ENCODE measurements around the gene SHISA9. TPM values are rescaled to one million over a fixed set of nuclear protein-coding genes. Genes with fewer than 3 reads are reported as not detected.

The SHISA9 gene
- total RNA-seq, 1 donor from 2014 or later: 2.5 TPM

DNA sequence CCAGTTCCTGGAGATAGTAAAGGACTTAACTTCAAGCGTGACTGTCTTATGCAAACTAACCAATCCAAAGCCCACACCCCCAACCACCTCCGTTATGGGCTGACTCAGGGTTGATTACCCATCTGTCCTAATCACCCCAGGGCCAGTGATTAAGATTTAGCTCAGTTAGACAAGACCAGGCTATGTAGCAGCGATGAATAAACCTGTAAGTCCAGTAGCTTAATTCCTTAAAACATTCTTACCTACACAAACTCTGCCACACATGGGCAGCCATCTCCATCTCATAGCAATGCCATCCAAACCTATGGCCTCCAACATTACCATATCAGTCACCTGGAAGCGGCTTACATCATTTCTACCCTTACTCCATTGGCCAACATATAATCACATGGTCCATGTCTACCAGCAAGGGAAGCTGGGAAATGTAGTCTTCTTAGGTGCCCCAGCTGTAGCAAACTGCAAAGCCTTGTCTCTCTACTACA, 266.7 kb downstream of the SHISA9 start:
- H3K4me2 ChIP-seq: no peak overlapping the region
- no peak overlapping the region for H2AFZ ChIP-seq (replicated peaks)
- no peaks in the 10 kb centered on the region for H4K20me1 ChIP-seq (ENCODE audit: low read depth)
- H3K27ac ChIP-seq: no peak overlapping the region
- peak; percentile 55 for DNase-seq (ENCODE audit: low spot score)
- H3K27me3 Mint-ChIP-seq (ENCODE audit: insufficient read depth, low read depth): peaks cover 5% of the 10 kb centered on the region
- H3K9ac ChIP-seq: no peak overlapping the region
- peaks cover 36% of the 10 kb centered on the region for H3K4me1 Mint-ChIP-seq
- H3K27me3 ChIP-seq: no peaks in the 10 kb centered on the region
- no peak overlapping the region for H3K27ac Mint-ChIP-seq
- H3K4me1 ChIP-seq: peaks cover 11% of the 10 kb centered on the region
- H3F3A ChIP-seq (ENCODE audit: low read depth): no peaks in the 10 kb centered on the region
- no peaks in the 10 kb centered on the region for H3K79me2 ChIP-seq (ENCODE audit: low read depth)
- H3K36me3 Mint-ChIP-seq: peaks cover 2% of the 10 kb centered on the region
- TF ChIP-seq, protein P1, sequence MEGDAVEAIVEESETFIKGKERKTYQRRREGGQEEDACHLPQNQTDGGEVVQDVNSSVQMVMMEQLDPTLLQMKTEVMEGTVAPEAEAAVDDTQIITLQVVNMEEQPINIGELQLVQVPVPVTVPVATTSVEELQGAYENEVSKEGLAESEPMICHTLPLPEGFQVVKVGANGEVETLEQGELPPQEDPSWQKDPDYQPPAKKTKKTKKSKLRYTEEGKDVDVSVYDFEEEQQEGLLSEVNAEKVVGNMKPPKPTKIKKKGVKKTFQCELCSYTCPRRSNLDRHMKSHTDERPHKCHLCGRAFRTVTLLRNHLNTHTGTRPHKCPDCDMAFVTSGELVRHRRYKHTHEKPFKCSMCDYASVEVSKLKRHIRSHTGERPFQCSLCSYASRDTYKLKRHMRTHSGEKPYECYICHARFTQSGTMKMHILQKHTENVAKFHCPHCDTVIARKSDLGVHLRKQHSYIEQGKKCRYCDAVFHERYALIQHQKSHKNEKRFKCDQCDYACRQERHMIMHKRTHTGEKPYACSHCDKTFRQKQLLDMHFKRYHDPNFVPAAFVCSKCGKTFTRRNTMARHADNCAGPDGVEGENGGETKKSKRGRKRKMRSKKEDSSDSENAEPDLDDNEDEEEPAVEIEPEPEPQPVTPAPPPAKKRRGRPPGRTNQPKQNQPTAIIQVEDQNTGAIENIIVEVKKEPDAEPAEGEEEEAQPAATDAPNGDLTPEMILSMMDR (IDR thresholded peaks at IDR 0.05): no peak
- TF ChIP-seq EZH2 (IDR thresholded peaks at IDR 0.05): no peak
- no peak for TF ChIP-seq EZH2phosphoT487 (IDR thresholded peaks at IDR 0.05)
- no peaks in the 10 kb centered on the region for H3K9me3 ChIP-seq (ENCODE audit: low read depth)
- H3K9me3 Mint-ChIP-seq: peaks cover 19% of the 10 kb centered on the region
- H3K36me3 ChIP-seq: no peaks in the 10 kb centered on the region
- H3K4me3 ChIP-seq: no peak overlapping the region
- peak overlapping the region; percentile 19 for H3K4me3 Mint-ChIP-seq

DNA sequence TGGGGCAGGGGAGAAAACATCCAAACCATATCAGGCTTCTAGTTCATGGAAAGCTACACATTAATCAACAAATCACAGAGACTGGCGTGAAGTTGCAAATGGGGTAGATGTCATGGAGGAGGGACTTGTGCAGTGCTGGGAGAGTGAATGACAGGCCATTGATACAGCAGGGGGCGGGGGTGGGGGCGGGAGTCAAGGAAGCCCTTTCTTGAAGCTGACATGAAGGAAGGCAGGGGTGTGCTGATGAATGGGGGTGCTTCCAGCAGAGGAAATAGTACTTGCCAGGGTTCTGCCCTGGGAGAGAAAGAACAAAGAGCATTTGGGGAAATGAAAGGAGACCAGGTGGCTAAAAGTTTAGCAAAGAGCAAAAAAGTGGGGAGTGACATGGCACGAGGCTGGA, 269.9 kb downstream of the SHISA9 start:
- no peaks in the 10 kb centered on the region for H3F3A ChIP-seq (ENCODE audit: low read depth)
- H3K9me3 Mint-ChIP-seq: peaks cover 5% of the 10 kb centered on the region
- H3K9ac ChIP-seq: no peak overlapping the region
- no peak overlapping the region for H3K4me3 ChIP-seq
- peak overlapping the region; percentile 50 for H2AFZ ChIP-seq (replicated peaks)
- H3K4me1 ChIP-seq: peaks cover 11% of the 10 kb centered on the region
- peak overlapping the region; percentile 27 for H3K4me2 ChIP-seq
- no peaks in the 10 kb centered on the region for H3K36me3 ChIP-seq
- H3K4me3 Mint-ChIP-seq: no peak overlapping the region
- peaks cover 7% of the 10 kb centered on the region for H3K27me3 Mint-ChIP-seq (ENCODE audit: insufficient read depth, low read depth)
- no peaks in the 10 kb centered on the region for H3K9me3 ChIP-seq (ENCODE audit: low read depth)
- TF ChIP-seq, protein P1 (IDR thresholded peaks at IDR 0.05): no peak
- TF ChIP-seq EZH2 (IDR thresholded peaks at IDR 0.05) (no peak), EZH2phosphoT487 (IDR thresholded peaks at IDR 0.05) (no peak)
- H3K79me2 ChIP-seq (ENCODE audit: low read depth): no peaks in the 10 kb centered on the region
- no peaks in the 10 kb centered on the region for H3K36me3 Mint-ChIP-seq
- H3K27ac ChIP-seq: no peak overlapping the region
- peaks cover 39% of the 10 kb centered on the region for H3K4me1 Mint-ChIP-seq
- H3K27me3 ChIP-seq: no peaks in the 10 kb centered on the region
- peak; percentile 20 for DNase-seq (ENCODE audit: low spot score)
- peak overlapping the region; percentile 48 for H3K27ac Mint-ChIP-seq
- H4K20me1 ChIP-seq (ENCODE audit: low read depth): no peaks in the 10 kb centered on the region

DNA sequence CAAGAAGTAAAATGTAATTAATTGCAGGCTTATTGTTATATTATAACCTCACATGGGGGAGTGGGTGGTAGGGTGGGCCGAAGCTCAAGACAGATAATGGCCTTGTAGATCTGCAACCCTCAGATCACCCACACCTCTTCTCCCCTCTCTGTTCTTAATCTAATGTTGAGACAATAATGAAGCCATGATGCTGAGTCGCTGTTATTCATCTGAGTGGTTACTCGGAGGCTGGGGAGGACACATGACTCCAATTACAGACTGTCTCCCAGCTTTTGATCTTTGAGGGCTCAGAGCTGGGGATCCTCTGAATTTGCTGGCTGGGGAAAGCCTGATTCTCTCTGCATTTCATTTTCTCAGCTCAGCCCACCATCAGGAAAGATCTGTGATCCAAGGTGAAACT, 275.3 kb downstream of the SHISA9 start:
- no peak for DNase-seq (ENCODE audit: low spot score)
- H2AFZ ChIP-seq (replicated peaks): no peak overlapping the region
- H3K4me1 ChIP-seq: peaks cover 4% of the 10 kb centered on the region
- TF ChIP-seq EZH2 (IDR thresholded peaks at IDR 0.05): no peak
- no peak for TF ChIP-seq EZH2phosphoT487 (IDR thresholded peaks at IDR 0.05)
- TF ChIP-seq, protein P1 (IDR thresholded peaks at IDR 0.05): no peak
- no peaks in the 10 kb centered on the region for H3K27me3 ChIP-seq
- no peak overlapping the region for H3K4me2 ChIP-seq
- H4K20me1 ChIP-seq (ENCODE audit: low read depth): no peaks in the 10 kb centered on the region
- Mint-ChIP-seq H3K36me3 (no peaks in the 10 kb centered on the region), H3K4me1 (peaks cover 22% of the 10 kb centered on the region), H3K9me3 (no peaks in the 10 kb centered on the region), H3K4me3 (no peak overlapping the region), H3K27me3 (ENCODE audit: insufficient read depth, low read depth) (peaks cover 3% of the 10 kb centered on the region), H3K27ac (no peak overlapping the region)
- no peaks in the 10 kb centered on the region for H3F3A ChIP-seq (ENCODE audit: low read depth)
- H3K4me3 ChIP-seq: no peak overlapping the region
- H3K36me3 ChIP-seq: no peaks in the 10 kb centered on the region
- H3K27ac ChIP-seq: no peak overlapping the region
- H3K9me3 ChIP-seq (ENCODE audit: low read depth): no peaks in the 10 kb centered on the region
- H3K79me2 ChIP-seq (ENCODE audit: low read depth): no peaks in the 10 kb centered on the region
- no peak overlapping the region for H3K9ac ChIP-seq

All from neural progenitor cell (in vitro differentiated cells).